Activated CD4-positive, CD25-positive, alpha-beta regulatory T cell (primary cell): ENCODE measurements around the gene COL1A2.

Source experiments
- DNase-seq, 4 experiments: peaks; one replicate each; lab custom pipeline; 2025; lab: John Stamatoyannopoulos, UW

COL1A2 gene

GRCh38 chr7:94384315-94384714 is 10.4 kb upstream of the COL1A2 start:
- no peak for DNase-seq

GRCh38 chr7:94386416-94386815 is 8.3 kb upstream of the COL1A2 start:
- no peak for DNase-seq

DNA sequence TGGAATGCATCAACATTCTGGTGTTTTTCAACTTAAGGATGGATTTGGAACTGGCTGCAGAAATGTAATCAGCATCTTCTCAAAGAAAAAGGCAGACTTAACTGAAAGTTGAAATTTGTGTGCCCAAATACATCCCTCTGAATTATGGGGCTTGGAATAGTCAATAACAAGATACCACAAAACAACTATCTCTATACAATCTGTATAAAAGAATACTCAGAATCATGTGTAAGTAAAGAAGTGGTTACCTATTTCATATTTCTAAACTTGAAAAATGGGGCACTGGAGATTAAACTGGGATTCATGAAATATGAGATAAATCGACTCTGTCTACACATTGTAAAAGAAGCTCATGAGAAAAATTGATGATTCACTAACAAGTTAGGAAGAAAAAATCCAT is 6.2 kb upstream of the COL1A2 start:
- no peak for DNase-seq

GRCh38 chr7:94389381-94389780 is 5.3 kb upstream of the COL1A2 start:
- no peak for DNase-seq

GRCh38 chr7:94391726-94392392 is 2.8 kb upstream of the COL1A2 start:
- no peak for DNase-seq

DNA sequence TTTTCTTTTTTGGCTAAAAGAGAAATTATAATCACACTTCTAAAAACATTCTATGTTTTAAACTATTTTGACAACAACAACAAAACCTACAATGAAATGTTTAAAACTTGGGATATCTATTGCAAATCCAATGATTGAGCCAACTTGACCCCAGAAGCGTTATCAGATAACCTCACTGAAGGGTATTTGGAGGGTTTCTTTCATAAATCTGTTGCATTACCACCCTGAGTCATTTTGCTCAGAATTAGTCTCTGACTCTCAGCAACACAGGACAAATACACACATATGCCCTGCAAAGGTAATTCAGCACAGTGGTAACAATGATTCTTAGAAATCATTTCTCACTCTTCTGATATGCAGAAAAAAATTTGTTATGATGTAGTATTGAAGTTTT is 2.3 kb upstream of the COL1A2 start:
- no peak for DNase-seq

DNA sequence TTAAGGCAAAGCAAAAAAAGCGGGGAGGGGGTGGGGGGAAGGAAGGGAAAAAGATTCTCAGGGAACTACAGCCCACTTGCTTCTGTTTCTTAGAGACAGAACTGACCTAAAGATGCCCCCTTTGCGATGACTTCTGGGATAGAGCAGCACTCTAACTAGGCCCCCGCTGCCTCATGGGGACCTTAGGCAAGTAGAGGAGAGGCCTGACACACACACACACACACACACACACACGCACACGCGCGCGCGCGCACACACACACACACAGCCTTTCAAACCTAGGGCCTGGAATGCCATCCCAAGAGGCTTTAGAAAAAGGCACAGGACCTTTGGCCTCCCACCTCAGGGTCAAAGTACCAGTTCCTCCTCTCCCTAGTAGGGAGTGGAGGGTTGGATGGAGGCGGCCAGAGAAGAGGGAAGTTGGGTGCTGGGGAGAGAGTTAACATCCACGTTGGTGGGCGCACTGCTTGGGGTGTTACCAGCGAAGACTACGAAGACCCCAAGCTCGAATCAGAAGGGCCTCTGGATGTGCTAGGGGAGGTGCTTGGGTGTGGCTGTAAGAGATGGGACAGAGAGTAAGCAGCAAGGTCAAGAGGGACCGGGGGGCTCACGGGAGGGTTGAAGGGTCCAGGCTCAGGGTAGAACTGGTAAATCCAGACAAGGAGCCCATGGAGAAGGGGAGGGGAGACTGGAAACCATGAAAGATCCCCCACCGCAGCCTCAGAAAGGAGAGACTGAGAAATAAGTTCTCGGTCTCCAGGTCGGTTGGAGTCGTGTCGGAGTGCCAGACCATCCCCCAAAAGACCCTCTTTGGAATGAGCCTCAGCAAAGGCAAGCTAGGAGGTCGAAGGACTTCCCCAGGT is 1.2 kb upstream of the COL1A2 start:
- DNase-seq = no peak

DNA sequence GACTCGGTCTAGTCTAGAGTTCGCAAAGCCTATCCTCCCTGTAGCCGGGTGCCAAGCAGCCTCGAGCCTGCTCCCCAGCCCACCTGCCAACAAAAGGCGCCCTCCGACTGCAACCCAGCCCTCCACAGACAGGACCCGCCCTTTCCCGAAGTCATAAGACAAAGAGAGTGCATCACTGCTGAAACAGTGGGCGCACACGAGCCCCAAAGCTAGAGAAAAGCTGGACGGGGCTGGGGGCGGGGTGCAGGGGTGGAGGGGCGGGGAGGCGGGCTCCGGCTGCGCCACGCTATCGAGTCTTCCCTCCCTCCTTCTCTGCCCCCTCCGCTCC is 622 bp upstream of the COL1A2 start:
- no peak for DNase-seq

GRCh38 chr7:94395141-94396036 is 694 bp downstream of the COL1A2 start:
- no peak for DNase-seq

DNA sequence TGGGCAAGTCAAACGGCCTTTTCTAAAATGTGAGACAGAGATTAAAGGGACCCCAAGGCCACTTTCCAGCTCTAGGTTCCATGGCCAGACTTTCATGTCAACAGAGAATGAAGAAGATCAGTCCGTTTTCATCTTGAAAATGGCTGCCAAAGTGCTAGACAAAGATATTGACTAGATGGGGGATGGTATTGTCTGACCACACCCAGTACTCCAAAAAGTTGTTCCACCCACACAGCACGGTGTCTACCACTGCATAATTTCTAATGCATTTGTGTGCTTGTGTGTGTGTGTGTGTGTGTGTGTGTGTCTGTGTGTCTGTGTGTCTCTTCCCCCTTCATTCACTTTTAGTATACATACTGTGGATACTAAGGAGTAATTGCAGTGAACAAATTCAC is 1.3 kb downstream of the COL1A2 start:
- DNase-seq = no peak

DNA sequence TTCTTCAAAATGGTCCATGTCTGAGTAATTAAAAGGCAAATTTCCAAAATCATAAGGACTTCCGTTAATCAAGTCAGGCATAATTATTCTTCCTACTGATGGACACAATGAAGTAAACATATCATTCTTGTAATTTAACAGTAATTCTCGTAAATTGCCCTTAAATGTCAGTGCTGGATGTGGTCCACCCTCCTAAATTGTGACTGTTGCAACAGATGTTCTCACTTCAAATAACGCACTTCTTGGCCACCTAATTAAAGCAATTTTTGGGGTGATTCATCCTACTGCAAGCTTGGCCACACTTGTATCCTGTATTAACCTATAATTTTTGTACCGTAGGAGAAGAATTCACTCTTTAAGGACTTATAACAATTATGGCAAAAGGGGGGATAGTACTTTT is 1.9 kb downstream of the COL1A2 start:
- DNase-seq = no peak

- no peak for DNase-seq
Measured at GRCh38 chr7:94397722-94398121, 3.0 kb downstream of the COL1A2 start.

DNA sequence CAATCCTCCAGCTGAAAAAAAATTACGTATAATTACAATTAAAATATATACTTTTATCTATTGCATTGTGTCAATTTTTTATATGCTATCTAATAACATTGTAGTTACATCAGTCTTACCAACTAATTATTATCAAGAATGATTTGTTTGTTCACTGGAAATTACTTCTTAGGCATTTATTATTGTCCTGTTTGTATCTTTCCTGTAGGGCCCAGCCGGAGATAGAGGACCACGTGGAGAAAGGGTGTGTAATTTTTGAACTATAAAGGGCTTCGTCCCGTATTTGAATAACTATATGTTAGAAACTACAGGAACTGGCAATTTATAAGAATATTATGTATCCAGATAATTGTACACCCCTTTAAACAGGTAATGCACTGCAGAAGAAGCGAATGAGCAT is 4.1 kb downstream of the COL1A2 start:
- DNase-seq = no peak

DNA sequence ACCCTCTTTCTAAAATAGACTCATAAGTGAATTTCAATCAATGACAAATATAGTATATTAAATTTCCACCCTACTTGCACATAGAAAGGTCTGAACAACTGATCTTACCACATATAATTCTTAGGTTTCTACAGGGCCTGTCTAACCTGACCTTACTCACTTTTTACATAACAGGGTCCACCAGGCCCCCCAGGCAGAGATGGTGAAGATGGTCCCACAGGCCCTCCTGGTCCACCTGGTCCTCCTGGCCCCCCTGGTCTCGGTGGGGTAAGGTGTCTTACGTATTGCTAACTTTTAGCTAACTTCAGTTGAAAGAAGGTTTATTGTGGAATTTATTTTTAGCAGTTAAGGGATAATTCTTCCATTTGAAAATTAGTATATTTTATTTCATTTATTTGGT is 5.3 kb downstream of the COL1A2 start:
- DNase-seq = no peak

- no peak for DNase-seq
Measured at GRCh38 chr7:94400643-94401427, 6.1 kb downstream of the COL1A2 start.

DNA sequence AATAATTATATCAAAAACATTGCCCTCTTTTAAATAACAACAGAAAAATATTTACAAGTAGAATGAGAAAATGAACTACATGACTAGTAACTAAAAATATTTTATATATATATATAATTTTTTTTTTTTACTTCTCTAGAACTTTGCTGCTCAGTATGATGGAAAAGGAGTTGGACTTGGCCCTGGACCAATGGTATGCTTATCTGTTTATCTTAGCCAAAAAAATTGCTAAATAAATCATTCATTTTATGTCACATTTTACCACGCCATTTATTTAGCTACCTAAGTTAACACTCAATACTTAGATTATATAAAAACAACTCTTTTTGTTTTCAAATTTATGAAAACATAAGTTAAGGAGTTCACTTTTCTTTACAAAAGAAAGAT is 6.7 kb downstream of the COL1A2 start:
- DNase-seq = no peak

- no peak for DNase-seq
Measured at GRCh38 chr7:94403546-94403945, 8.9 kb downstream of the COL1A2 start.

DNA sequence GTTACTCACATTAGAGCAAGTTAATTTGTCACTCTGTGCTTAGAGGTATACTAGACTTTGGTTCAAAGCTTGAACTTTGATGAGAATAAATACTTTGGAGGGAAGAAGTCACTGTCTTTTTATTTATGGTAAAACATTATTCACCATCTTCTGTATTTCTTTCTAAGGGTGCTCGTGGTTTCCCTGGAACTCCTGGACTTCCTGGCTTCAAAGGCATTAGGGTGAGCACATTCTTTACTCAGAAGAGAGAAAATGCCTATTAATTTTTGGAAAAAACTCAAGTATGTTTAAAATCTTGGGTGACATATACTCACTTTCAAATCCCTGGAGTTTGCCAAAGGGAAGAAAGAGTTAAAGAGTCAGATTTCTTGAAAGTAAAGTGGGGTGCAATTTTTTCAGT is 10.8 kb downstream of the COL1A2 start:
- no peak for DNase-seq

DNA sequence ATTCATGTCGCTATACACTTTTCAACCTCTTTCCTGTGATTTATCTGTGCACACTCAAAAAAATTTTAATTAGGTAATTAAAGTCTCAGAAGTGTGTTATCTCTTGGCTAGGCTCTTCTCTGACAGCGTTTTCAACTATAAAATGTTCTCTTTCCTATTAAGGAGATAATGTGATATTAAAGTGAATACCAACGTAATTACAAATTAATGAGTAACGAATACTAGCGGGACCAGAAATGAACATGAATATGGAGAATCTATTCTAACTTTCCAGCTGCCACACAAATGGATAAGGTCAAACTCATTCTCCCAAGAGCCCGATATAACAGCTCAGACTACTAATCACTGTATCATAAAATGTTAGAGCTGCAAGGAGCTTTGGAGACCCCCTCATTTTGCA is 12.0 kb downstream of the COL1A2 start:
- no peak for DNase-seq

GRCh38 chr7:94409200-94409948 is 14.7 kb downstream of the COL1A2 start:
- DNase-seq = no peak
